ENCODE data around the gene CBX1. TPM values are rescaled to one million over a fixed set of nuclear protein-coding genes. Genes with fewer than 3 reads are reported as not detected.

Gene CBX1
- total and polyA plus RNA-seq, 2 of the 13 experiments (the other 11 are each of a cell fraction or from before 2014, with no cell fraction given) = 17.8 to 108 TPM

DNA sequence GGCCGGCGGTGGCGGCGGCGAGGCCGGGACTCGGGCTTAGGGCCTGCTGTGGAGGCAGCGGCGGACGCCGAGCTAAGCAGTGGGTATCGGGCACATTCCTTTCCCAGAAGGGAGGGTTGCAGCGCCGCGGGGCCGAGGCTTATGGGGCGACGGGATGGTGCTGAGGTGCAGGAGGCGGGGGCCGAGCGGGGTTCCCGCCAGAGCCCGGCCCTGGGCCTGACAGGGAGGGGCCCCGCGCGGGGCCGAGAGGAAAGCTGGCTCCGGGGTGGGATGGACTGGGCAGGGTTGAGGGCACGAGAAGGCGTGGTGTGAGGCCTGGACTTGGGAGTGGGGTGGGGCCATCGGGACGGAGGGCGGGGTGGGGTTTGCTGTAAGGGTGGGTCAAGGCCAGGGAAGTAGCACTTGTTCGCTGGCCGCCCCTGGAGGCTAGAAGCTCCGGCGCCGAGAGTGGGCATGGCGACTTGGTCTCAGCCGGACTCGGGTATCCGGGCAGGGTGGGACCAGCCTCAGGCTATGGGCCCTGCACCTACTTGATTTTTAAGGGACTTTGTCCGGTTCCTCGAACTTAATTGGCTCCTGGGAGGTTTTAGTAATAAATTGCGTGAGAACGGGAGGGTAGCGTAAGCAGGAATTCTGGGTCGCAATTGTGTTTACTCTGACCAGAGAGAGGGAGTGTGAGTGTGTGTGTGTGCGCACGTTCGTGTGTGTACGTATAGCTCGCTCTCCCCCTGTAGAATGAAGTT is 52.7 kb downstream of the CBX1 start (continued):
- TF ChIP-seq CHCHD3 (CRISPR knock-in tag; IDR thresholded peaks at IDR 0.05) = peak; percentile 83; the same call in 1 of the 2 replicates
- TF ChIP-seq SOX13 (IDR thresholded peaks at IDR 0.05) = peak; percentile 68
- peak in 1 of 2 experiments; percentile 61; a peak in 1 of 4 replicates for TF ChIP-seq SOX13 (CRISPR knock-in tag; conservative IDR thresholded peaks at IDR 0.05 in 1 of 2, IDR thresholded peaks at IDR 0.05 in 1 of 2)
- TF ChIP-seq, protein P1, sequence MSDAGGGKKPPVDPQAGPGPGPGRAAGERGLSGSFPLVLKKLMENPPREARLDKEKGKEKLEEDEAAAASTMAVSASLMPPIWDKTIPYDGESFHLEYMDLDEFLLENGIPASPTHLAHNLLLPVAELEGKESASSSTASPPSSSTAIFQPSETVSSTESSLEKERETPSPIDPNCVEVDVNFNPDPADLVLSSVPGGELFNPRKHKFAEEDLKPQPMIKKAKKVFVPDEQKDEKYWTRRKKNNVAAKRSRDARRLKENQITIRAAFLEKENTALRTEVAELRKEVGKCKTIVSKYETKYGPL (CRISPR knock-in tag; IDR thresholded peaks at IDR 0.05) = no peak; the same call in 1 of the 2 replicates
- no peak for TF ChIP-seq KAT2B (IDR thresholded peaks at IDR 0.05; ENCODE audit: borderline replicate concordance, low read depth, low read length)
- TF ChIP-seq KDM3A (CRISPR knock-in tag; IDR thresholded peaks at IDR 0.05; ENCODE audit: low read depth) = peak; percentile 48
- peak; percentile 97 for TF ChIP-seq POLR2AphosphoS5 (IDR thresholded peaks at IDR 0.05; ENCODE audit: low read depth, low read length)
- no peak for TF ChIP-seq ZNF253 (CRISPR knock-in tag; IDR thresholded peaks at IDR 0.05; ENCODE audit: borderline replicate concordance)
- TF ChIP-seq JUNB (CRISPR knock-in tag; IDR thresholded peaks at IDR 0.05; ENCODE audit: borderline replicate concordance) = no peak
- TF ChIP-seq AGO1 (IDR thresholded peaks at IDR 0.05; ENCODE audit: low read depth, low read length, poor library complexity, severe bottlenecking) = peak; percentile 26
- no peak for TF ChIP-seq ZNF839 (CRISPR knock-in tag; IDR thresholded peaks at IDR 0.05; ENCODE audit: borderline replicate concordance)
- peak; percentile 82; the same call in 1 of the 2 replicates for TF ChIP-seq NFKB2 (CRISPR knock-in tag; IDR thresholded peaks at IDR 0.05; ENCODE audit: borderline replicate concordance)
- peak; percentile 49 for TF ChIP-seq SPEN (CRISPR knock-in tag; IDR thresholded peaks at IDR 0.05; ENCODE audit: low read depth)
- peak; percentile 45 for TF ChIP-seq HDAC2 (CRISPR knock-in tag; IDR thresholded peaks at IDR 0.05)
- no peak for TF ChIP-seq ZNF354B (CRISPR knock-in tag; IDR thresholded peaks at IDR 0.05)
- TF ChIP-seq ARNTL (CRISPR knock-in tag; IDR thresholded peaks at IDR 0.05) = no peak; the same call in none of the 2 replicates
- TF ChIP-seq ZNF547 (CRISPR knock-in tag; IDR thresholded peaks at IDR 0.05) = peak; percentile 59
- peak; percentile 55 for TF ChIP-seq NFYC (CRISPR knock-in tag; IDR thresholded peaks at IDR 0.05)
- TF ChIP-seq, protein P2, sequence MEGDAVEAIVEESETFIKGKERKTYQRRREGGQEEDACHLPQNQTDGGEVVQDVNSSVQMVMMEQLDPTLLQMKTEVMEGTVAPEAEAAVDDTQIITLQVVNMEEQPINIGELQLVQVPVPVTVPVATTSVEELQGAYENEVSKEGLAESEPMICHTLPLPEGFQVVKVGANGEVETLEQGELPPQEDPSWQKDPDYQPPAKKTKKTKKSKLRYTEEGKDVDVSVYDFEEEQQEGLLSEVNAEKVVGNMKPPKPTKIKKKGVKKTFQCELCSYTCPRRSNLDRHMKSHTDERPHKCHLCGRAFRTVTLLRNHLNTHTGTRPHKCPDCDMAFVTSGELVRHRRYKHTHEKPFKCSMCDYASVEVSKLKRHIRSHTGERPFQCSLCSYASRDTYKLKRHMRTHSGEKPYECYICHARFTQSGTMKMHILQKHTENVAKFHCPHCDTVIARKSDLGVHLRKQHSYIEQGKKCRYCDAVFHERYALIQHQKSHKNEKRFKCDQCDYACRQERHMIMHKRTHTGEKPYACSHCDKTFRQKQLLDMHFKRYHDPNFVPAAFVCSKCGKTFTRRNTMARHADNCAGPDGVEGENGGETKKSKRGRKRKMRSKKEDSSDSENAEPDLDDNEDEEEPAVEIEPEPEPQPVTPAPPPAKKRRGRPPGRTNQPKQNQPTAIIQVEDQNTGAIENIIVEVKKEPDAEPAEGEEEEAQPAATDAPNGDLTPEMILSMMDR (CRISPR knock-in tag; IDR thresholded peaks at IDR 0.05) = no peak
- TF ChIP-seq ATF1 (CRISPR knock-in tag; IDR thresholded peaks at IDR 0.05) = 0 out of 2 replicates have a peak, but pooled peaks have one; percentile 25
- peak; percentile 68 for TF ChIP-seq YY1 (IDR thresholded peaks at IDR 0.05; ENCODE audit: insufficient read depth, insufficient replicate concordance, low read depth, low read length)
- TF ChIP-seq SOX6 (IDR thresholded peaks at IDR 0.05) = no peak
- TF ChIP-seq SOX6 (CRISPR knock-in tag; IDR thresholded peaks at IDR 0.05) = peak; percentile 54
- TF ChIP-seq ISL2 (CRISPR knock-in tag; IDR thresholded peaks at IDR 0.05) = 0 out of 2 replicates have a peak, but pooled peaks have one; percentile 47
- peak; percentile 82 for TF ChIP-seq FOXA3 (CRISPR knock-in tag; IDR thresholded peaks at IDR 0.05)
- TF ChIP-seq NR1H2 (CRISPR knock-in tag; IDR thresholded peaks at IDR 0.05; ENCODE audit: borderline replicate concordance, low read depth) = no peak; the same call in 1 of the 2 replicates
- TF ChIP-seq, protein P3, sequence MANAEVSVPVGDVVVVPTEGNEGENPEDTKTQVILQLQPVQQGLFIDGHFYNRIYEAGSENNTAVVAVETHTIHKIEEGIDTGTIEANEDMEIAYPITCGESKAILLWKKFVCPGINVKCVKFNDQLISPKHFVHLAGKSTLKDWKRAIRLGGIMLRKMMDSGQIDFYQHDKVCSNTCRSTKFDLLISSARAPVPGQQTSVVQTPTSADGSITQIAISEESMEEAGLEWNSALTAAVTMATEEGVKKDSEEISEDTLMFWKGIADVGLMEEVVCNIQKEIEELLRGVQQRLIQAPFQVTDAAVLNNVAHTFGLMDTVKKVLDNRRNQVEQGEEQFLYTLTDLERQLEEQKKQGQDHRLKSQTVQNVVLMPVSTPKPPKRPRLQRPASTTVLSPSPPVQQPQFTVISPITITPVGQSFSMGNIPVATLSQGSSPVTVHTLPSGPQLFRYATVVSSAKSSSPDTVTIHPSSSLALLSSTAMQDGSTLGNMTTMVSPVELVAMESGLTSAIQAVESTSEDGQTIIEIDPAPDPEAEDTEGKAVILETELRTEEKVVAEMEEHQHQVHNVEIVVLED (CRISPR knock-in tag; IDR thresholded peaks at IDR 0.05; ENCODE audit: borderline replicate concordance) = peak; percentile 76
- peak; percentile 79; the same call in 1 of the 2 replicates for TF ChIP-seq ZNF441 (CRISPR knock-in tag; IDR thresholded peaks at IDR 0.05; ENCODE audit: borderline replicate concordance)
